ENCODE data around the gene SYCE1. TPM values are rescaled to one million over a fixed set of nuclear protein-coding genes. Genes with fewer than 3 reads are reported as not detected.
"Not testable (repeated sequence)": the region's sequence is repeated elsewhere in the genome, so short reads cannot be mapped to it uniquely, and the experiment has no call there.

Gene SYCE1
- total and polyA plus RNA-seq, 2 of the 4 experiments (the other 2 are of a cell fraction), result not detected

DNA sequence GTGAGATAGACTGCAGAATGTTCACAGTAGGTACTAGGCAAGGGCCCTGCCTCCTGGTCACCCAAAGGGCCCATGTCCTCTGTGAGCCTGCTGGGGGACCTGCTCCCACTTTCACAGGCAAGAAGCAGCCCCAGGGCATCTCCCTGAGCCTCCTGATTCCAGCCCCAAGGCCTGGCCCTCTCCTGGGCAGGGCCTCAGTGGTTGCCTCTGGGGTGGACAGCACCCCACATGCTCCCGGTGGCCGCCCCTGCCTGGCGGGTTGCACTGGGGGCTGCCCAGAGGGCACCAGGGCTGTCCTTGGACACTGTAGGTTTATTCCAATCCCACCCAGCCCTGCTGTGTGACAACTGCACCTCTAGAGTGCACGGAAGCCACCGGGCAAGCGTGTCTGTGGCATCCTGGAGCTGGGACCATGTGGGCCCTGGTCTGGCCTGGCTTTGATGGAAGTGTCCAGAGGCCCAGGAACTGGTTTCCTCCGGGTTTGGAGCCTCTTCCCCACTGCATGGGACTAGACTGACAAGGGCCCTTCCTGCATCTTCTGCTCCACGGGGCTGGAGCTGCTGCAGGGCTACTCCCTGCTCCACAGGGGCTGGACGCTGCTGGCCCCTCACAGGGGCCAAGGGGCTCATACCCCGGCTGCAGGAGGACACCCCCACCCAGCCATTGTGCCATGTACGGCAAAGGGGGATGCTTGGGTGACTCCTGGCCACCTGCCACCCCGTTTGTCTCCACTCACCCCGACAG lies 25.0 kb upstream of the SYCE1 start:
- Histone ChIP-seq H2AFZ (replicated peaks; ENCODE audit: low read length, poor library complexity) (no peak overlapping the region), H2BK120ac (ENCODE audit: low read depth, low read length) (no peak overlapping the region), H4K20me1 (ENCODE audit: insufficient read depth, low read length) (no peaks in the 10 kb centered on the region), H3K79me1 (ENCODE audit: low read depth in 1 of 2, low read length in 2 of 2) (no peaks in the 10 kb centered on the region), H3K14ac (replicated peaks; ENCODE audit: low read depth, low read length) (no peak overlapping the region), H3K27me3 (ENCODE audit: control insufficient read depth, insufficient read depth, low read length) (no peaks in the 10 kb centered on the region), H3K18ac (ENCODE audit: low read depth, low read length) (no peak overlapping the region), H4K91ac (ENCODE audit: insufficient read depth, low read depth, low read length) (no peak overlapping the region), H3K23ac (ENCODE audit: low read depth, low read length) (no peak overlapping the region), H2AK9ac (replicated peaks; ENCODE audit: low read depth, low read length, poor library complexity) (no peak overlapping the region), H3K4me3 (ENCODE audit: insufficient read depth, low read depth, low read length) (no peak overlapping the region), H3K56ac (ENCODE audit: extremely low read depth, insufficient read depth, low read length) (no peak overlapping the region), H3K36me3 (ENCODE audit: control insufficient read depth, insufficient read depth, low read length) (no peaks in the 10 kb centered on the region), H3K9me1 (ENCODE audit: insufficient read depth, low read length) (no peaks in the 10 kb centered on the region), H4K5ac (ENCODE audit: low read depth, low read length) (no peak overlapping the region), H3K27ac (ENCODE audit: insufficient read depth, low read length) (no peak overlapping the region), H3K4me2 (ENCODE audit: low read depth, low read length) (no peak overlapping the region), H2BK20ac (ENCODE audit: low read depth, low read length) (no peak overlapping the region), H2BK5ac (ENCODE audit: low read depth, low read length, poor library complexity, severe bottlenecking) (no peak overlapping the region), H3K9ac (ENCODE audit: low read depth, low read length) (no peak overlapping the region), H2AK5ac (ENCODE audit: low read depth, low read length) (no peak overlapping the region), H3K9me3 (ENCODE audit: control insufficient read depth, insufficient read depth, low read length) (peaks cover 2% of the 10 kb centered on the region; the same call in 1 of the 2 replicates), H3K4ac (ENCODE audit: low read depth, low read length) (no peak overlapping the region), H2BK15ac (ENCODE audit: low read depth, low read length) (no peak overlapping the region), H4K8ac (ENCODE audit: low read depth in 2 of 2, low read length in 2 of 2) (no peak overlapping the region), H3K4me1 (ENCODE audit: control insufficient read depth, insufficient read depth, low read length) (no peaks in the 10 kb centered on the region)
- no TSS peak for BruUV-seq (replicated peaks)
- ATAC-seq (ENCODE audit: low read depth) (no peak), DNase-seq (no peak)
- in situ Hi-C loops (cut with MboI; ENCODE audit: low sequenced_read_pairs) (no loop called here), intact Hi-C loops (cut with micrococcal nuclease) (no loop called here), dilution Hi-C loops (cut with HindIII; ENCODE audit: low sequenced_read_pairs, unreplicated experiment) (no loop called here)
- TF ChIP-seq BHLHE40 (IDR thresholded peaks at IDR 0.05; ENCODE audit: low read depth, low read length), result no peak
- TF ChIP-seq CHD1 (IDR thresholded peaks at IDR 0.05; ENCODE audit: low read depth, low read length), result no peak
- TF ChIP-seq NFE2L2 (IDR thresholded peaks at IDR 0.05; ENCODE audit: low read depth, low read length), result no peak
- CTCF ChIA-PET, result no interaction called here
- WGBS, 2 experiments (ENCODE audit: extremely low coverage in 2 of 2, insufficient read length in 1 of 2), result 0% methylated on average over 1 of the region's 13 CpGs; no CpG with 5 or more reads in 1 of the 2 experiments
- POLR2A ChIA-PET (ENCODE audit: unreplicated experiment), result no interaction called here

DNA sequence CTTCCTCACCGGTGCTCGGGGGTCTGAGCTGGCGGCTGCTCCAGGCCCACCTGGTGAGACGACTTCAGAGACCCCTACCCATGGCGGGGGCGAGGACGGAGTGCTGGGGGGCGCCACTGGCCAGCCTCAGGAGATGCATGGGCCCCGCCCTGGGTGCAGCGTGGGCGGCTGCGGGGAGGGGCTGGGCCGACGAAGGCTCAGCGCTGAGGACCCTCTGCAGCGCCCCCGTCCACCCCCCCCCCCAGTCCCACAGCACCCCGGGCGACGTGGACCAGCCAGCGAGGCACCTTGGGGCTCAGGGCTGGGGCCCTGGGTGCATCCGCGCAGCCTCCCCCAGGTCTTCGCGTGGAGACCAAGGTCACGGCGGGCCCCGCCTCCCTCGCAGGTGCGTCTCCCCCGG lies 11.7 kb upstream of the SYCE1 start:
- H2AFZ ChIP-seq (replicated peaks; ENCODE audit: low read length, poor library complexity); CTCF ChIA-PET; H2AK5ac ChIP-seq (ENCODE audit: low read depth, low read length); H2BK15ac ChIP-seq (ENCODE audit: low read depth, low read length); H3K4me1 ChIP-seq (ENCODE audit: control insufficient read depth, insufficient read depth, low read length); H3K9me3 ChIP-seq (ENCODE audit: control insufficient read depth, insufficient read depth, low read length); H4K91ac ChIP-seq (ENCODE audit: insufficient read depth, low read depth, low read length); in situ Hi-C loops (cut with MboI; ENCODE audit: low sequenced_read_pairs); H3K9me1 ChIP-seq (ENCODE audit: insufficient read depth, low read length); intact Hi-C loops (cut with micrococcal nuclease); H3K4ac ChIP-seq (ENCODE audit: low read depth, low read length); H4K20me1 ChIP-seq (ENCODE audit: insufficient read depth, low read length); H4K5ac ChIP-seq (ENCODE audit: low read depth, low read length); H3K4me2 ChIP-seq (ENCODE audit: low read depth, low read length); dilution Hi-C loops (cut with HindIII; ENCODE audit: low sequenced_read_pairs, unreplicated experiment); H3K56ac ChIP-seq (ENCODE audit: extremely low read depth, insufficient read depth, low read length); BruUV-seq (replicated peaks); DNase-seq; H3K14ac ChIP-seq (replicated peaks; ENCODE audit: low read depth, low read length); ATAC-seq (ENCODE audit: low read depth); H3K9ac ChIP-seq (ENCODE audit: low read depth, low read length); H3K27me3 ChIP-seq (ENCODE audit: control insufficient read depth, insufficient read depth, low read length); H3K4me3 ChIP-seq (ENCODE audit: insufficient read depth, low read depth, low read length); H3K23ac ChIP-seq (ENCODE audit: low read depth, low read length); H3K27ac ChIP-seq (ENCODE audit: insufficient read depth, low read length); H2BK120ac ChIP-seq (ENCODE audit: low read depth, low read length); H3K36me3 ChIP-seq (ENCODE audit: control insufficient read depth, insufficient read depth, low read length); H2AK9ac ChIP-seq (replicated peaks; ENCODE audit: low read depth, low read length, poor library complexity); H3K79me1 ChIP-seq (ENCODE audit: low read depth in 1 of 2, low read length in 2 of 2); H2BK5ac ChIP-seq (ENCODE audit: low read depth, low read length, poor library complexity, severe bottlenecking); H4K8ac ChIP-seq (ENCODE audit: low read depth in 2 of 2, low read length in 2 of 2); H3K18ac ChIP-seq (ENCODE audit: low read depth, low read length); POLR2A ChIA-PET (ENCODE audit: unreplicated experiment); H2BK20ac ChIP-seq (ENCODE audit: low read depth, low read length): not testable (repeated sequence)
- no CpG with 5 or more reads among the region's 31 CpGs for WGBS, 2 experiments (ENCODE audit: extremely low coverage in 2 of 2, insufficient read length in 1 of 2)
